HG02943 (cell line): ENCODE measurements around the gene FASTKD3.
"Not testable (repeated sequence)": the region's sequence is repeated elsewhere in the genome, so short reads cannot be mapped to it uniquely, and the experiment has no call there.

ENCODE experiments used
- ATAC-seq: cut with Tn5 transposase; IDR thresholded peaks from one replicate; pipeline ENCODE4 v1.9.1; 2021; ENCODE audit warnings: mild to moderate bottlenecking, low read depth, moderate library complexity; ENCODE audit not compliant: unreplicated experiment

FASTKD3 gene

GRCh38 chr5:7868773-7869473 is at the start of gene FASTKD3, which contains the start of gene MTRR:
Gene FASTKD3, minus strand, starts transcription at chr5:7869031. Its CDS starts 948 bp downstream, at chr5:7868083.
Gene MTRR, plus strand, starts transcription at chr5:7869148. Its CDS starts 1,647 bp downstream, at chr5:7870795.
- ATAC-seq = peak; percentile 98

- ATAC-seq = no peak
Measured at GRCh38 chr5:7917130-7918123, 48.6 kb upstream of the FASTKD3 start.

- ATAC-seq = no peak
Measured at GRCh38 chr5:7916171-7916804, 47.5 kb upstream of the FASTKD3 start.

GRCh38 chr5:7911429-7911771 is 42.6 kb upstream of the FASTKD3 start:
- not testable (repeated sequence) for ATAC-seq

- ATAC-seq = peak; percentile 64
Measured at GRCh38 chr5:7910738-7911428, 42.1 kb upstream of the FASTKD3 start.

- ATAC-seq = no peak
Measured at GRCh38 chr5:7908317-7908716, 39.5 kb upstream of the FASTKD3 start.

- ATAC-seq = no peak
Measured at GRCh38 chr5:7907612-7908011, 38.8 kb upstream of the FASTKD3 start.

GRCh38 chr5:7904170-7904569 is 35.3 kb upstream of the FASTKD3 start:
- ATAC-seq = no peak

- ATAC-seq = no peak
Measured at GRCh38 chr5:7902666-7903625, 34.1 kb upstream of the FASTKD3 start.

- no peak for ATAC-seq
Measured at GRCh38 chr5:7902201-7902600, 33.4 kb upstream of the FASTKD3 start.

- ATAC-seq = no peak
Measured at GRCh38 chr5:7897014-7897600, 28.3 kb upstream of the FASTKD3 start.

- ATAC-seq = no peak
Measured at GRCh38 chr5:7894860-7895259, 26.0 kb upstream of the FASTKD3 start.

GRCh38 chr5:7894439-7894838 is 25.6 kb upstream of the FASTKD3 start:
- ATAC-seq = no peak

GRCh38 chr5:7888901-7889300 is 20.1 kb upstream of the FASTKD3 start:
- ATAC-seq = no peak

GRCh38 chr5:7886849-7887475 is 18.1 kb upstream of the FASTKD3 start:
- ATAC-seq = no peak

- no peak for ATAC-seq
Measured at GRCh38 chr5:7884491-7885267, 15.8 kb upstream of the FASTKD3 start.

GRCh38 chr5:7882926-7883325 is 14.1 kb upstream of the FASTKD3 start:
- ATAC-seq = no peak

GRCh38 chr5:7881816-7882215 is 13.0 kb upstream of the FASTKD3 start:
- ATAC-seq = no peak
